ENCODE results near the gene TSPAN18.

- TF ChIP-seq POLR2AphosphoS5 (IDR thresholded peaks at IDR 0.05; ENCODE audit: low read depth, low read length) (no peak), REST (IDR thresholded peaks at IDR 0.05; ENCODE audit: insufficient read depth in 1 of 2, low read depth in 2 of 2, low read length in 1 of 2) (no peak), TCF7L2 (IDR thresholded peaks at IDR 0.05; ENCODE audit: low read depth, low read length) (no peak)
- TF ChIP-seq, protein P1, sequence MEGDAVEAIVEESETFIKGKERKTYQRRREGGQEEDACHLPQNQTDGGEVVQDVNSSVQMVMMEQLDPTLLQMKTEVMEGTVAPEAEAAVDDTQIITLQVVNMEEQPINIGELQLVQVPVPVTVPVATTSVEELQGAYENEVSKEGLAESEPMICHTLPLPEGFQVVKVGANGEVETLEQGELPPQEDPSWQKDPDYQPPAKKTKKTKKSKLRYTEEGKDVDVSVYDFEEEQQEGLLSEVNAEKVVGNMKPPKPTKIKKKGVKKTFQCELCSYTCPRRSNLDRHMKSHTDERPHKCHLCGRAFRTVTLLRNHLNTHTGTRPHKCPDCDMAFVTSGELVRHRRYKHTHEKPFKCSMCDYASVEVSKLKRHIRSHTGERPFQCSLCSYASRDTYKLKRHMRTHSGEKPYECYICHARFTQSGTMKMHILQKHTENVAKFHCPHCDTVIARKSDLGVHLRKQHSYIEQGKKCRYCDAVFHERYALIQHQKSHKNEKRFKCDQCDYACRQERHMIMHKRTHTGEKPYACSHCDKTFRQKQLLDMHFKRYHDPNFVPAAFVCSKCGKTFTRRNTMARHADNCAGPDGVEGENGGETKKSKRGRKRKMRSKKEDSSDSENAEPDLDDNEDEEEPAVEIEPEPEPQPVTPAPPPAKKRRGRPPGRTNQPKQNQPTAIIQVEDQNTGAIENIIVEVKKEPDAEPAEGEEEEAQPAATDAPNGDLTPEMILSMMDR (IDR thresholded peaks at IDR 0.05) = no peak
Measured at GRCh38 chr11:44852159-44852747, 125.5 kb downstream of the TSPAN18 start.

All from Panc1 (cell line).